Skeletal muscle cell (primary cell): ENCODE results near the gene RNF4.
A peak's percentile ranks its signal among the peaks of the same experiment; 100 is the strongest.
"Not testable (repeated sequence)": the region's sequence is repeated elsewhere in the genome, so short reads cannot be mapped to it uniquely, and the experiment has no call there.

Experiments
- DNase-seq: peaks from one replicate; pipeline ENCODE4 v3.0.0-alpha.2; 2010; ENCODE audit warnings: low read depth
- H3K4me3 ChIP-seq: 2 replicates; pipeline ENCODE4 v1.5.1; 2011; ENCODE audit warnings: low read depth, mild to moderate bottlenecking, control low read depth, low read length, moderate library complexity

Gene RNF4

DNA sequence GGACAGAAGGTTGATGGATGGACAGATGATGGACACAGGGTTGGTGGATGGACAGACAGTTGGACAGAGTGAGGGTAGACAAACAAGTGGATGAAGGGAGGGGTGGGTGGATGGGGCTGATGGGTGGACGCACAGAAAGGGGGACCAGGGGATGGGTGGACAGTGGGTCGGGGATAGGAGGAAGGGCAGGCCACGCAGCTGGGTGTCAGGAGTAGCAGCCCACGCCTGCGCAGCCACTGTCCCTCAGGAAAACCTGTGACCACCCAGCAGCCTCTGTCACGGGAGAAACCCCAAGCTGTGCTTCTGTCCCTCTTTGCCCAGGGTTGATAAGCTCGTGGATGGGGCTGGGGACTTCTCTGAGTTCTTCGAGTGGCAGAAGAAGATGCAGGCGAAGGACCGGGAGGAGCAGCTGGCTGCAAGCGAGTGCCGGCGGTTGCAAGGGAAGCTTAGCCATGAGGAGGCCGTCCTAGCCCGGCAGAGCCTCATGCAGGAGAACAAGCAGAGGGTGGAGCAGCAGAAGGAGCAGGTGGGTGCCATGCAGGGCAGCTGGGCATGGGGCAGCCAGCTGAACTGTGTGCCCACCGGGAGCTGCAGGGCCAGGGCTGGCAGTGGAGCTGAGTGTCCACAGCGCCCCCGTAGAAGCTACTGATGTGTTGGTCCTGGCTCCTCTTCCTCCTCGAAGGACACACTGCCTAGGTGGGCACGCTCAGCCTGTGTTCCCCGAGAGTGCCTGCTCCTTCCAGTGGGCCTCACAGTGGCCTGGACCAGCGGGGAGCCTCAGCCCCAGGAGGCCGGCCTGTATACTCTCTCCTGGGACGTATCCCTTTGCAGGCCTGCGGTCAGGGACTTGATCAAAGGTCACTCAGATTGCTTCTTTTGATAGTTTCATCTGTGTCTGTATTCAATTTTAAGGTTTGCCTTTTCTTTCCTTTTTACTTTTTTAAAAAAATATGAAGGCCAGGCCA lies 16.8 kb upstream of the RNF4 start:
- no peak for DNase-seq
- H3K4me3 ChIP-seq: no peak overlapping the region

DNA sequence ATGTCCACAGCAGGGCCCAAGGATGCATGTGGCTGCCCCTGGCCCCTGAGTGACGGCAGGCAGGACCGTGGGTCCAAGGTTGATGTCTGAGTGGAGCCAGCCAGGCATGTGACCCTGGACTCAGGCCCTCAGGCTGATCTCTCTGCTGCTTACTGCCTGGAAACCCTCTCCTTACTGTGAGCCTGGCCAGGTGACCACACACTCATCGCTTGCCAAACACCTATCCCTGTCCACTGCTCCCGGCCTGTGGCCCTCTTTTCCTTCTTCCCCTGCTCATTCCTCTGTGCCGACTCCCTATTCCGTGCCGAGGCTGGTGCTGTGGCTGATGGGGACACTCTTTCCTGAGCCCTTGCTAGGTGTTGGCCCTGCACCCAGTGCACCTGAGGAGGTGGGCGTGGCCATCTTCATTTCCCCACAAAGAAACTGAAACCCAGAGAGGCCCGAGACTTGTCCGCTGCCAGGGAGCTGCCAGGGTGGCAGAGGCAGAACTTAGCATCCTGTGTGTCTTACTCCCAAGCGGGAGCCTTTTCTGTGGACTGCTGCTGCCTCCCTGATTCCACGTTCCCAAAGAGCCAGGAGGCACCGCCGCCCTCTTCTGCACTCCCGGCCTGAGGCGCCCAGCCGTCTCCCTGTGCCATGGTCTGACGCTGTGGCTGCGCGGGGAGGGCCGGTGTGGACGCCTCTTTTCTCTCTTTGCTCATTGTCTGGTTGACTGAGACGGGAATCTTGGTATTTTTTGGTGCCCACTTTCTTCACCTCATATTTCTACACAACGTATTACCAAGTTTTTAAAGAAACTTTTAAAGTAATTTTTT lies 11.2 kb upstream of the RNF4 start:
- DNase-seq: no peak
- H3K4me3 ChIP-seq: no peak overlapping the region

DNA sequence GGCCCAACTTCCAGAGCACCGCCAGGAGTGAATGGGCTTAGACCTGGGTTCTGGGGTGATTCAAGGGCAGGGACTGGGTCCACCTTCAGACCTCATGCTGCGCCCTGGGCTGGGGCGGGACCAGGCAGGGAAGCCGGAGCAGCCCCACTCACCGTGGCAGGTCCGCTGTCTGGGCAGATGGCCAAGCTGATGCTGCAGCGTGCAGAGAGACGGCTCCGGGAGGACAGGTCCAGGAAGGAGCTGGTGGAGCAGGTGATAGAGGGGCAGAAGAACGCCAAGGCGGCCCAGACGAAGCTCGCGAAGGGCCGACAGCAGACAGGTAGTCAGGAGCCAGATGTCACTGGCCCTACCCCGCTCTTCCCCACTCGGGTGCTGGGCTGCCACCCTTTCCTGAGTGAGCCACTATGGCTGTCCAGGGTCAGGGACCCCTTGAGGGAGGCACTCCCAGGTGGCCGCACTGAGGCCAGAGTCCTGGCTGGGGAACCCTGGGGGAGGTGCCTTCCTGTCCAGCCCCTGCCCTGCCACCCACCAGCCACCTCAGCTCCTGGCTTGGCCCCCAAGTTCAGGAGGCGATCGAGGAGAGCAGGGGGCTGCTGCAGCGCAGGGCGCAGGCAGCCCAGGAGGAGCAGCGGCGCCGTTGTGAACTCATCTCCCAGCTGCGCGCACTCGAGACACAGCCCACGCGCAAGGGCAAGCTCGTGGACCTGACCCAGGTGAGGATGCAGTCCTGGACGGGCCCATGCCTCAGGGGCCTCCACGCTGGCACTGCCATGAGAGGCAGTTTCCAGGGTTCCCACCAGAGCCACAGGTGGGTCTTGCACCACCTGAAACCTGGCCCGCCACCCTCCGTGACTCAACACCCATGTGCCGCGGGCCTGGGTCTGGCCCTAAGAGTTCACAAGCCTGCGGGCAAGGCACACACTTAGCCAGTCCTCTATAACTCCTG lies 10.1 kb upstream of the RNF4 start:
- H3K4me3 ChIP-seq: no peak overlapping the region
- no peak for DNase-seq

DNA sequence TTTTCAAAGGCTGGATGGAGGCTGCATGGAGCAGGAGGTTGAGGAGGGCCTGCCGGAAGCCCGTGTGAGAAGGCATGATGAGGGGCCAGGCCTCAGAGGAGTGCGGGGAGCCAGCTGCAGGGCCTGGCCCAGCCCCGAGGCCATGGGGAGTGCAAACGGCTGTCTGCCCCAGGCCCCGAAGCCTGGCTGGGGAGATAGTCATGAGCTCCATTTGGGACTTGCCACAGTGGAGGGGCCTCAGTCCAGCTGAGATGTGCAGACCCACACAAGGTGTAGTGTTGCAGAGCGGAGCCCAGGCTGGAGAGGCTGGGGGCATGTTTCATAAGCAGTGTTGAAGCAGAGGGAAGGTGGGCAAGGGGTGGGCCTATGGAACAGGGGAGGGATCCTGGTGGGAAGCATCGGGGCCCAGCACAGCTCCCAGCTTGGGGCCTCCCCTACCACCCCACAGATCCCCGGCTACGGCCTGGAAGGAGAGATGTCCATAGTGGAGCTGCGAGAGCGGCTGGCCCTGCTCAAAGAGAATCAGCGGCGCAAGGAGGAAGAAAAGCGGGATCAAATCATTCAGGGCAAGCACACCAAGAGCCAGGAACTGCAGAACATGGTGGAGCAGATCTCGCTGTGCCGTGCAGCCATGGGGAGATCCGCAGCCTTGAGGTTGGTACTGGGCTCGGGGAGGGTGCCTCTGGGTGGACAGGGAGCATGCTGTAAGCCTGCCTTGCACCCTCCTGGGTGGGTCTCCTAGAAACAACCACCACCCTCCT lies 9.1 kb upstream of the RNF4 start:
- no peak for DNase-seq
- H3K4me3 ChIP-seq: no peak overlapping the region

DNA sequence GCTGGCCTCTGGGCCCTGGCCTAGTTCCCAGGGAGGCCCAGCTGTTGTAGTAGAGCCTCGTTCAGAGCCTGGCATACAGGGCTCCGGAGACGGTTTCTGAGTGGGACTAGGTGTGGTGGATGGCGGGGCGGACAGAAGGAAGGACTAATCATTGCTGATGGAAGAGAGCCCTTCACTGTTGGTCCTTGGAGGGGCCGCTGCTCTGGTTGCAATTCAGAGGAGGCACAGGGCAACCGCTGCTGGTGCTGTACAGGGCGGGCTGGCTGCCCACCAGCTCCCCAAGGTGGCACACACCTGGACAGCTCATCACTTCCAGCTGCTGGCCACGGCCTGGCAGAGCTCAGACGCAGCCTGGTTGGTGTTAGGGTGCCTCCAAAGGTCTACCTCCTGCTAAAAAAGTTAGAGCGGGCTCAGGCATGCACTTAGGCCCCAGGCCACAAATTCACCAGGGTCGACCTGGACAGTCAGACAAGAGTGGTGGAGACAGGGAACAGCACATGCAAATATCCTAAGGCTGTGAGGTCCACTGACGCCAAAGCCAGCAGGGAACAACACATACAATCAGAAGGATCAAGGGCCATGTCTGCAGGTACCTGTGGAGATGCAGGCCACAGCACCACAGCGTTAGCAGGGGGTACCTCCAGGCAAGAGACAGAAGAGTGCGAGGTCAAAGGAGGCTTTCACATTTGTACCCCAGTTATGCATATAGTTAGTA lies 7.5 kb upstream of the RNF4 start:
- DNase-seq: no peak
- H3K4me3 ChIP-seq: no peak overlapping the region

DNA sequence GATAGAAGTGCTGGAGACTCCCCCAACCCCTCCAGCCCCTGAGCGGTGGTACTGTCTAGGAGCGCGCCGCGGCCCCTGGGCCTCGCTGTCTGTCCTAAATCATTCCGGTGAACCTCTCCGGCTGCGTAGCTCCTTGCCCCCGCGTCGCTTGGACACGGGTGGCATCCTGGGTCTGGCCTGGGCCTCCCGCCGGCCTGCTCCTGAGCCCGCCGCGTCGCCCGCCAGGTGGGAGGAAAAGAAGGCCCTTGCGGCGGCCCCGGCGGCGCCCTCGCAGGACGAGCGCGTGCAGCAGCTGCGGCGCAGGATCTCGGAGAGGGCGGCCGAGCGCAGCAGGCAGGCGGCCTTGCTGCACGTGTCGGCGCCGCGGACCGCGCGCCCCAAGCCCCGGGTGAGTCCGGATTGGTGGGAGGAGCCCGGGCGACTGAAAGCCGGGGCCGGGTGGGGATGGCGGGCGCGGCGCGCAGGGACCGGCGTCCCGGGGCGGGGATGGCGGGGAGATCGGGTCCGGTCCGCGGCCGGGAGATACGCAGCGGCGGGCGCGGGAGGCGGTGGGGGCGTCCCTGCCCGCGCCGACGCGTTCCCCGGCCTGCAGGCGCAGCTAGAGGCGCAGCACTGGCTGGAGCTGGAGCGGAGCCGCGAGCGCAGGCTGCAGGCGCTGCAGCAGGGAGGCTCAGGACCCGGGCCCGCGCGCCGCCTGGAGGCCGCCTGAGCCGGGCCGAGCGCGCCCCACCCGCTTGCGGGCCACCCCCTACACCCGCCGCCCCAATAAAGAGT lies 6.5 kb upstream of the RNF4 start:
- H3K4me3 ChIP-seq: peak overlapping the region; percentile 46
- peak; percentile 31 for DNase-seq

DNA sequence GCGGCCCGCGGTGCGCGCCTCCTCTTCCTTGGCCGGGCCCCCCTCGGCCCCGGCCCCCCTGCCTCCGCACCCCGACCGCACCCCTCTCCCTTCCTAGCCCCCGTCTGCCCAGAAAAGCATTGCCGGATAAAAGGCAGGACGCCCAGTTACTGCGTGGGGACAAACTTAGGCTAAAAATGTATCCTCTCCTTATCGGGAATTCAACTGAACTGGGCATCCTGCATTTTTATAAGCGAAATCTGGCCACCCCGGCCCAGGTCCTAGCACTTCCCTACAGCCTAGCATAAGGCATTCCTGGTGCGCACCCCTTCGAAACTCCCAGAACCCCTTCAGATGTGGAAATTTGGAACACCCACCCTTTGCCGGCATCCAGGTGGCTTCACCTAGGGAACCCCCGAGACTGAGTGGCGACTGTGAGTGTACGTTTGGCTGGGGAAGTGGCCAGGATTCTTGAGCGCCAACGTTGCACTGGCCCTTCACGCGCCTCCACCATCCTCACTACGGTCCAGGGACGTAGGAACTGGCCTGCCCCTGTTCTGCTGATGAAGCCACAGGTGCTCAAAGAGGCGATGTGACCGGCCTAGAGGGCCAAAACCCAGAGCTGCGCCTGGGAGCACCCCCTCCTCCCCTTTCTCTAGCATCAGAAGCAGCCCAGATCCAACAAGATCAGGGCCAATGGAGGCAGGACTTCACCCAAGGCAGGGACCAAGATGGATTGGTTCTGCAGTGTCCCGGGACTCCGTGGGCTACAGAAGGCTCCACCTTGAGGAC lies 5.7 kb upstream of the RNF4 start:
- no peak for DNase-seq
- H3K4me3 ChIP-seq: peak overlapping the region; percentile 46

DNA sequence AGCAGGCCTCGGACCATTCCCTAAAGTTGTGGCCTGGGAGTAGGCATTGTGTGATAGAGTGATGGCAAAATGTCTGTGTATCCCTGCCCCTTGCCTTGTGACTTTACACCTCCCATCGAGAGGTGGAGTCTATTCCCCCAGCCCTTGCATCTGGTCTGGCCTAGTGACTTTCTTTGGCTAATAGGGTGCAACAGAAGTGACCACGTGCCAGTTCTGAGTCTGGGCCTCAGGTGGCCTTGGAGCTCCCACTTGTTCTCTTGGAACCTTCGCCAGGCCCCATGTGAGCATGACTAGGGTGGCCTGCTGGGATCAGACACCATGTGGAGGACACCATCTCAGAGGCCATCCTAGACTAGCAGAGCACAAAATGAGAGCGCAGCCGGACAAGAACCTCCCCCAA lies 3.9 kb upstream of the RNF4 start:
- no peak for DNase-seq
- no peak overlapping the region for H3K4me3 ChIP-seq

DNA sequence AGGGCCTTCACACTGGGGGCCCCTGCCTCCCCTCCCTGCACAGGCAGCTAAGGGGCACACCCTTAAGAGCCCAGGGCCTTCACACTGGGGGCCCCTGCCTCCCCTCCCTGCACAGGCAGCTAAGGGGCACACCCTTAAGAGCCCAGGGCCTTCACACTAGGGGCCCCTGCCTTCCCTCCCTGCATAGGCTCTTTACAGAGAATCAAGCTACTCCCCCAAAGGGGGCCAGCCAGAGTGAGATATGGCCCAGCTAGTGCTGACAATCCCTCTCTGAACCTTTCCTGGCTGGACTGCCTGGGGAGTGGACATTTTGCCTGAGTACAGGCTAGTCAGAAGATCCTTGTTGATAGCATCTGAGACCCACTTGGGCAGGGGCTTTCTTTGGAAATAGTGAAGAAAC lies 3.4 kb upstream of the RNF4 start:
- not testable (repeated sequence) for H3K4me3 ChIP-seq, DNase-seq

DNA sequence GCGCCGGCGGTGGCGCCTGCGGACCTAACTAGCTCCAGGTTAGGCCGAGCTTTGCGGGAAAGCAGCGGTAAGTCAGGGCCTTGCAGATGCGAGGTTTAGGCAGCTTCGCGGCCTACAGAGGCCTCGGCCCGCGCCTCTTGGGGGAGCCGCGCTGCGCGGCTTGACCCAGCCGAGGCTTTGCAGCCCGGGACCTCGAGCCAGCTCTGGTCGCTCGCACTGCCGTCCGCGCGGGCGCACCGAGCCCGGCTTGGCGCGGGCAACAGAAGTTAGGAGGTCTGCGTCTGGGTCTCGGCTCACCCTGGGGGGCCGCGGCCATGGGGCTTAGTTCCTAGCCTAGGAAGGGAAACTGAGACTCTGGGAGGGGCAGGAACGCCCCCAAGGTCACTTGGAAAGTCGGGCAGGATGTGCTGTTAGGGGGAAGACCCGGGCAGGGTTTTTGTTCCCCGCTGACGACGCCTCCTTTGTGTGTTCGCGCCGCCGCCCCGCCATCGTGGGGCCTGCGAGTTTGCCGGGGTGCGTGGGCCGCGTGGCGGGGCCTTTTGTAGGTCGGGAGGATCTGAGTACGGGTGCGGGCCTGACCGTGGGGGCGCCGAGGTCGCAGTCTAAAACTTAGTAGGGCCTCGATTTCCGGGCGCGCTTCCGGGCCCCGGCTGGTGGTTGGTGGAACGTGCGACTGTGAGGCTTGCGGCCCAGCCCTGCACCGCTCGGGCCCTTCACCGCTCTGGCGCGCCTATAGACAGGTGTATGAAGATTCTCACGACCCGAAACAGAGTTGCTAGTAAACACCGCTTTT lies 482 bp downstream of the RNF4 start:
- DNase-seq: no peak
- H3K4me3 ChIP-seq: peak overlapping the region; percentile 99

DNA sequence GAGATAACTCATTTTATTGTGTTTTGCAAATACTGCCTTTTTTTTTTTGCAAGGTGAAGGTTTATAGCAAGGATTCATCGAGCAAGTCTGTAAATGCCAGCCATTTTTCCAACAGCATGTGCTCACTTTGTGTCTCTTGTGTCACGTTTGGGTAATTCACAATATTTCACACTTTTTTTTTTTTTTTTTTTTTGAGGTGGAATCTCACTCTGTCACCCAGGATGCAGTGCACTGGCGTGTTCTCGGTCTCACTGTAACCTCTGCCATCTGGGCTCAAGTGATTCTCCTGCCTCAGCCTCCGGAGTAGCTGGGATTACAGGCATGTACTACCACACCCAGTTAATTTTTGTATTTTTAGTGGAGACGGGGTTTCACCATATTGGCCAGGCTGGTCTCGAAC lies 1.9 kb downstream of the RNF4 start:
- no peak for DNase-seq
- no peak overlapping the region for H3K4me3 ChIP-seq

DNA sequence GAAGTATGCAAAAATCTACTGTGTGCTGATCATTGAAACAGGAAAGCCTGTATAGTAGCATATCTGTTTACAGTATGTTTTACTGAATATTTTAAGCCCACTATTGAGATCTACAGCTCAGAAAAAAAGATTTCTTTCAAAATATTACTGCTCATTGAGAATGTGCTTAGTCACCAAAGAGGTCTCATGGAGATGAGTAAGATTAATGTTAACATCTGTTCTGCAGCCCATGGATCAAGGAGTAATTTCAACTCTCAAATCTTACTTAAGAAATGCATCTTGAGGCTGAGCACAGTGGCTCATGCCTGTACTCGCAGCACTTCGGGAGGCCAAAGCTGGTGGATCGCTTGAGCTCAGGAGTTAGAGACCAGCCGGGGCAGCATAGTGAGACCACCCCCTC lies 3.3 kb downstream of the RNF4 start:
- no peak overlapping the region for H3K4me3 ChIP-seq
- no peak for DNase-seq

DNA sequence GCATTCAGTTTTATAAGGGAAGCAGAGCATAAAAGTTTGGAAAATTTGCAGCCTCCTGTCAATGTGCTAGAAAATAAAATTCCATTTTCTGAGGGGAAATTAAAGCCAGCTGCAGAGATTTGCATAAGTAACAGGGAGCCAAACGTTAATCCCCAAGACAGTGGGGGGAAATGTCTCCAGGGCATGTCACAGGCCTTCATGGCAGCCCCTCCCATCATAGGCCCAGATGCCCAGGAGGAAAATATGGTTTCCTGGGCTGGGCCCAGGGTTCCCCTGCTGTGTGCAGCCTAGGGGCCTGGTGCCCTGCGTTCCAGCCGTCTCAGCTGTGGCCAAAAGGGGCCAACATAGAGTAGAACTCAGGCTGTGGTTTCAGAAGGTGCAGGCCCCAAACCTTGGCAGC lies 9.3 kb downstream of the RNF4 start:
- H3K4me3 ChIP-seq: no peak overlapping the region
- DNase-seq: no peak

DNA sequence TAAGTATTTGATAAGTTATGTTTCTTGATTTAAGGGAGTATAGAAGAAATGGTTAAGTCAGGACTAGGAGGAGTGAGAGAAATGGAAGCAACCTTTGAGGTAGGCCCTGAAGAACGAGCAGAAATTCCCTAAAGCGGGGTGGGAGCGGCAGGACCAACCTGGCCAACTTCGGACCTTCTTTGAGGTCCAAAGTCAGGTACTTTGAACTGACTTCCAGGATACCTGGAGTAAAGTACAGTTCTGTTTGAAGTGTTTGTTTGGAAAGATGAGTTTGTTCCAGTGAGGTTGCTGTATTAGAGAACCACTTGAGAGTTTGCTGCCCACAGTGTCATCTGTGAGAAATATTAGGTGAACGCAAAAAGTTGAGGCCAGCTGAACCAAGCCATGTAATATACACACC lies 11.7 kb downstream of the RNF4 start:
- no peak overlapping the region for H3K4me3 ChIP-seq
- no peak for DNase-seq

DNA sequence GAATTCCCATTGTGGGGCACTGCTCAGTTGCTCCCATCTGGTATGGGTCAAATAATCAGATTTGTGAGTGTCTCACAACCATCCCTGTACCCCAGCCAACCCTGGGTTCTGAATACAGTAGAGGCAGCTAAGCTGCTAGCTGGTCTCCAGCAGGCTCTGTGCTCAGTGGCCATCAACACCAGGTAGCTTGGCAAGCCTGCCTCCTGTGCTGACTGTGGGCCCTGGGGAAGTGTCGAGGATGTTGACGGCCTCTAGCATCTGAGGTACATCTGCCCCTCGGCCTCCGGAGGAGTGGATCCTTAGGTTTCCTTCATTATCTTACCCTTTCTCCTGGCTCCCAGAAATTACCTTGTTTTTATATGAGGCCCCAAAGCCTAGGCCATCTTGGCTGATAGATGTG lies 13.3 kb downstream of the RNF4 start:
- no peak overlapping the region for H3K4me3 ChIP-seq
- DNase-seq: no peak

DNA sequence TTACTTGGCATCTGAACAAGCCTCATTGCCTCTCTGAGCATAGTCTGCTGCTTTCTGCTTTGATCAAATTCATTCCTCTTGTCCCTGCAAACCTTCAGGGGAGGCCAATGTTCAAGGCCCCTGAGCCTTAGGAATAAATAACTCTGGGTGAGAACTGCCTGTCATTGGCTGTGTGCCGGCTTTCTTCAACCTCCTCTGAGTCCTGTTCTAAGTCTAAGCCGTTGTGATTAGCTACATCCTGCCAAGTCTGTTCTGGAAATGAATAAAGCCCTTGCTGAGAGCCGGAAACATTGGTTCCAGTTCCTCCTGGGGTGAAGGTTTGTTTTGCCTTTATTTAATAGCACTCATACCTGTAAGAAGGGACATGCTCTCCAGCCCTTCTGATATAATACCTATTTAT lies 13.8 kb downstream of the RNF4 start:
- DNase-seq: peak; percentile 38
- H3K4me3 ChIP-seq: no peak overlapping the region
